Caco-2 (cell line): Measurements from ENCODE around the gene TOMM5. TPM values are rescaled to one million over a fixed set of nuclear protein-coding genes. Genes with fewer than 3 reads are reported as not detected.

Source experiments
- BruUV-seq: library from RNA; stranded (reverse); fragments of 400-500 nt; replicated peaks from 2 replicates; lab custom pipeline; 2021; lab: Mats Ljungman, UMichigan
- CTCF ChIA-PET: fragments of 300-600 bp; sonication (Branson Sonifier 250); formaldehyde crosslinking; loops from one replicate; lab custom pipeline; 2022; ENCODE audit warnings: antibody characterized with exemption; lab: Charles Lee
- POLR2A ChIA-PET: fragments of 300-600 bp; sonication (Branson Sonifier 250); formaldehyde crosslinking; loops from one replicate; lab custom pipeline; 2022; ENCODE audit warnings: antibody characterized with exemption; lab: Charles Lee
- DNase-seq, 2 experiments: peaks; one replicate each; pipeline versions ENCODE4 v3.0.0 to v3.0.0-alpha.2; 2020 to 2022
- H3K27me3 ChIP-seq: replicated peaks from 2 replicates; pipeline ENCODE4 v1.6.0; 2011; ENCODE audit warnings: low read length; ENCODE audit not compliant: control insufficient read depth, insufficient read depth
- H3K36me3 ChIP-seq: 2 replicates; pipeline ENCODE4 v1.5.1; 2011; ENCODE audit warnings: low read length; ENCODE audit not compliant: control insufficient read depth, insufficient read depth
- H3K4me1 ChIP-seq: fragments of 250-450 bp; sonication (Bioruptor Pico); 2 replicates; pipeline ENCODE4 v1.5.1; 2020; ENCODE audit warnings: mild to moderate bottlenecking
- H3K4me3 ChIP-seq: 2 replicates; pipeline ENCODE4 v1.5.1; 2011; ENCODE audit warnings: low read depth, mild to moderate bottlenecking, control low read depth, low read length
- H3K9me3 ChIP-seq: fragments of 250-450 bp; sonication (Bioruptor Pico); 2 replicates; pipeline ENCODE4 v1.5.1; 2020; ENCODE audit warnings: mild to moderate bottlenecking, moderate library complexity
- H3K27ac Mint-ChIP-seq: one replicate; pipeline ENCODE4 v1.8.0; 2022; ENCODE audit warnings: mixed read lengths; ENCODE audit not compliant: unreplicated experiment
- H3K27me3 Mint-ChIP-seq: one replicate; pipeline ENCODE4 v1.8.0; 2022; ENCODE audit warnings: mixed read lengths; ENCODE audit not compliant: insufficient read depth, unreplicated experiment
- H3K36me3 Mint-ChIP-seq: one replicate; pipeline ENCODE4 v1.8.0; 2022; ENCODE audit warnings: mild to moderate bottlenecking, mixed read lengths; ENCODE audit not compliant: insufficient read depth, unreplicated experiment
- H3K4me1 Mint-ChIP-seq: one replicate; pipeline ENCODE4 v1.8.0; 2022; ENCODE audit warnings: low read depth, mixed read lengths; ENCODE audit not compliant: unreplicated experiment
- H3K4me3 Mint-ChIP-seq: one replicate; pipeline ENCODE4 v1.8.0; 2022; ENCODE audit warnings: mild to moderate bottlenecking, moderate library complexity, mixed read lengths; ENCODE audit not compliant: unreplicated experiment
- H3K9me3 Mint-ChIP-seq: one replicate; pipeline ENCODE4 v1.8.0; 2022; ENCODE audit warnings: mixed read lengths; ENCODE audit not compliant: unreplicated experiment
- intact Hi-C: fragments of 100-400 bp; cut with micrococcal nuclease; formaldehyde crosslinking; loops from one replicate; pipeline ENCODE4 v1.10.0; 2022; ENCODE audit not compliant: unreplicated experiment
- total RNA-seq: library from RNA; stranded (reverse); gene quantifications from 2 replicates; pipeline ENCODE4 v1.2.3, GENCODE V29; 2022
- TF ChIP-seq, protein P1 (sequence below), 2 experiments: fragments of 200-600 bp in 1 of 2; IDR thresholded peaks; 1 replicate in 1 of 2; 2 replicates in 1 of 2; pipeline versions ENCODE4 v1.5.1 to v1.8.0; 2011 to 2022; ENCODE audit warnings: antibody characterized with exemption in 1 of 2, control low read depth in 1 of 2, inconsistent platforms in 1 of 2, low read depth in 1 of 2, low read length in 1 of 2, mild to moderate bottlenecking in 1 of 2, moderate library complexity in 1 of 2; ENCODE audit not compliant: insufficient read depth in 1 of 2, severe bottlenecking in 1 of 2, unreplicated experiment in 1 of 2

TOMM5 gene
- total RNA-seq, 1 experiment from 2014 or later: 185 TPM

DNA sequence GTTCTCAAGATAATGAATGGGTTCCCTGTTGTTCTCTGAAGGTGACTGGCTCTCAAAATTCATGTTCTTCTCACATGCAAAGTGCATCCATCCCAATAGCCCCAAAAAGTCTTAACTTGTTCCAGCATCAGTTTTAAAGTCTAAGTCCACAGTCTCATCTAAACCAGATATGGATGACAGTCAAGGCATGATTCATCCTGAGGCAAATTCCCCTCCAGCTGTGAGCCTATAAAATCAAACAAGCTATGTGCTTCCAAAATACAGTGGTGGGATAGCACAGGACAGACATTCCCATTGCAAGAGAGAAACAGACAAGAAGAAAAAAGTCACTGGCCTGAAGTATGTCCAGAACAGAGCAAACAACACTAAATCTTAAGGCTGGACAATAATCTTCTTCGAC, 41.6 kb downstream of the TOMM5 start:
- Mint-ChIP-seq H3K27ac (no peak overlapping the region), H3K4me1 (no peaks in the 10 kb centered on the region), H3K4me3 (no peak overlapping the region), H3K27me3 (no peaks in the 10 kb centered on the region), H3K9me3 (no peaks in the 10 kb centered on the region), H3K36me3 (no peaks in the 10 kb centered on the region)
- Histone ChIP-seq H3K4me1 (no peaks in the 10 kb centered on the region), H3K27me3 (no peaks in the 10 kb centered on the region), H3K36me3 (no peaks in the 10 kb centered on the region), H3K9me3 (no peaks in the 10 kb centered on the region), H3K4me3 (no peak overlapping the region)
- BruUV-seq: no TSS peak
- ChIA-PET POLR2A (no interaction called here), CTCF (no interaction called here)
- intact Hi-C loops: no loop called here
- no peak for DNase-seq
- TF ChIP-seq, protein P1, sequence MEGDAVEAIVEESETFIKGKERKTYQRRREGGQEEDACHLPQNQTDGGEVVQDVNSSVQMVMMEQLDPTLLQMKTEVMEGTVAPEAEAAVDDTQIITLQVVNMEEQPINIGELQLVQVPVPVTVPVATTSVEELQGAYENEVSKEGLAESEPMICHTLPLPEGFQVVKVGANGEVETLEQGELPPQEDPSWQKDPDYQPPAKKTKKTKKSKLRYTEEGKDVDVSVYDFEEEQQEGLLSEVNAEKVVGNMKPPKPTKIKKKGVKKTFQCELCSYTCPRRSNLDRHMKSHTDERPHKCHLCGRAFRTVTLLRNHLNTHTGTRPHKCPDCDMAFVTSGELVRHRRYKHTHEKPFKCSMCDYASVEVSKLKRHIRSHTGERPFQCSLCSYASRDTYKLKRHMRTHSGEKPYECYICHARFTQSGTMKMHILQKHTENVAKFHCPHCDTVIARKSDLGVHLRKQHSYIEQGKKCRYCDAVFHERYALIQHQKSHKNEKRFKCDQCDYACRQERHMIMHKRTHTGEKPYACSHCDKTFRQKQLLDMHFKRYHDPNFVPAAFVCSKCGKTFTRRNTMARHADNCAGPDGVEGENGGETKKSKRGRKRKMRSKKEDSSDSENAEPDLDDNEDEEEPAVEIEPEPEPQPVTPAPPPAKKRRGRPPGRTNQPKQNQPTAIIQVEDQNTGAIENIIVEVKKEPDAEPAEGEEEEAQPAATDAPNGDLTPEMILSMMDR (IDR thresholded peaks at IDR 0.05; ENCODE audit: insufficient read depth in 1 of 2, low read depth in 1 of 2, low read length in 1 of 2, severe bottlenecking in 1 of 2, unreplicated experiment in 1 of 2): no peak

GRCh38 chr9:37549527-37549926, 42.9 kb downstream of the TOMM5 start:
- Mint-ChIP-seq H3K27me3 (no peaks in the 10 kb centered on the region), H3K4me1 (no peaks in the 10 kb centered on the region), H3K36me3 (no peaks in the 10 kb centered on the region), H3K4me3 (no peak overlapping the region), H3K27ac (no peak overlapping the region), H3K9me3 (no peaks in the 10 kb centered on the region)
- Histone ChIP-seq H3K36me3 (no peaks in the 10 kb centered on the region), H3K4me3 (no peak overlapping the region), H3K27me3 (no peaks in the 10 kb centered on the region), H3K9me3 (no peaks in the 10 kb centered on the region), H3K4me1 (no peaks in the 10 kb centered on the region)
- no TSS peak for BruUV-seq
- intact Hi-C loops: no loop called here
- ChIA-PET POLR2A (no interaction called here), CTCF (no interaction called here)
- TF ChIP-seq, protein P1 (IDR thresholded peaks at IDR 0.05; ENCODE audit: insufficient read depth in 1 of 2, low read depth in 1 of 2, low read length in 1 of 2, severe bottlenecking in 1 of 2, unreplicated experiment in 1 of 2): no peak
- no peak for DNase-seq

- no peaks in the 10 kb centered on the region for H3K36me3 ChIP-seq
- no TSS peak for BruUV-seq
Observed at GRCh38 chr9:37547328-37547878, 45.0 kb downstream of the TOMM5 start.

More at GRCh38 chr9:37547328-37547878, 45.0 kb downstream of the TOMM5 start:
- H3K9me3 ChIP-seq: no peaks in the 10 kb centered on the region
- no peak overlapping the region for H3K4me3 Mint-ChIP-seq
- ChIA-PET CTCF (no interaction called here), POLR2A (no interaction called here)
- no peaks in the 10 kb centered on the region for H3K4me1 Mint-ChIP-seq
- intact Hi-C loops: no loop called here
- no peaks in the 10 kb centered on the region for H3K27me3 ChIP-seq
- H3K4me3 ChIP-seq: no peak overlapping the region
- H3K27ac Mint-ChIP-seq: no peak overlapping the region
- H3K27me3 Mint-ChIP-seq: no peaks in the 10 kb centered on the region
- H3K4me1 ChIP-seq: no peaks in the 10 kb centered on the region
- no peak for DNase-seq
- no peaks in the 10 kb centered on the region for H3K36me3 Mint-ChIP-seq
- TF ChIP-seq, protein P1 (IDR thresholded peaks at IDR 0.05; ENCODE audit: insufficient read depth in 1 of 2, low read depth in 1 of 2, low read length in 1 of 2, severe bottlenecking in 1 of 2, unreplicated experiment in 1 of 2): no peak
- no peaks in the 10 kb centered on the region for H3K9me3 Mint-ChIP-seq
